ENCODE results near the gene SSBP3. TPM values are rescaled to one million over a fixed set of nuclear protein-coding genes. Genes with fewer than 3 reads are reported as not detected.

SSBP3 gene
- total and polyA plus RNA-seq, 2 experiments from 2014 or later: 6.2 to 19.9 TPM

DNA sequence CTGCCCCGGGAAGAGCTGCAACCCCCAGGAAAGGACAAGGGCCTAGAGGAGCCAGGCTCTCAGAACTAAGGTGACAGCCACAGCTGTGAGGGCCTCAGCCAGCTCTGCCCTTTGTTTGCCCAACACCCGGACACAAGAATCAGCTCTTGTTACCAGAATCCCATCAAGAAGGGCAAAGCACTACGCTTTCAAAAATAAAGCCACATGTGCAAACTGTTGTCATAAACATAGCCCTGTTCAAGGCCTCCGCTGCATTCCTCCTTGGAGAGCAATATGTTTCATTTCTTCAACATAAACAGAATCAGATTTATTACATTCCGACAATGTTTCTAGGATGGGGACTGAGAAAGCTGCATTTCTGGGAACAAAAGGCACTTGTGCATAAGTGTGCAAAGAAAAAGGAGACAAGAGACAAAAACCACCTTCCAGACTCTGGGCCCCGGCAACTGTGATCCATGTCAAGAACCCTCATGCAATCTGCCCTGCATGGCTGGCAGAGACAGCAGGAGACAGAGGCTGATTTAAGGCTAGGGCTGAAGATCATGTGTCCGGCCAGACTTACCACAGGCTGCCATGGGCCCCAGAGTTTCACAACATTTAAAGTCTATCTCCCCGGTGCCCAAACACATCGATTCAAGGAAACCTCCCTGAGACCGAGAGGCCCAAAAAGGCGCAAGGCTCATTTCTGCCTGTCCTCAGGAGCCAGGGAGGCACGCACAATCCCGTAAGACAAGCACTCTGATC, 71.0 kb downstream of the SSBP3 start:
- 3 to 6% methylated on average over 13 of the region's 13 CpGs for WGBS, 2 experiments (ENCODE audit: low coverage in 1 of 2, low lambda C conversion rate in 2 of 2, missing lambda C conversion rate in 2 of 2)
- peak overlapping the region; percentile 69 for H2AFZ ChIP-seq
- H3F3A ChIP-seq (ENCODE audit: insufficient read depth): peaks cover 29% of the 10 kb centered on the region
- no peaks in the 10 kb centered on the region for H3K9me3 ChIP-seq (ENCODE audit: low read depth)
- H3K79me2 ChIP-seq (ENCODE audit: insufficient read depth): peaks cover 77% of the 10 kb centered on the region
- H3K4me2 ChIP-seq (ENCODE audit: unreplicated experiment): peak overlapping the region; percentile 87
- H3K36me3 ChIP-seq (ENCODE audit: low read depth): no peaks in the 10 kb centered on the region
- H3K9ac ChIP-seq: peak overlapping the region; percentile 83
- no peaks in the 10 kb centered on the region for H3K9me2 ChIP-seq (ENCODE audit: insufficient read depth)
- no peaks in the 10 kb centered on the region for H4K20me1 ChIP-seq (ENCODE audit: insufficient read depth)
- H3K27ac ChIP-seq: peak overlapping the region; percentile 95
- H3K27me3 ChIP-seq (replicated peaks; ENCODE audit: insufficient read depth): no peaks in the 10 kb centered on the region
- in situ Hi-C loops (cut with MboI): no loop called here
- DNase-seq: peak; percentile 83
- peaks cover 37% of the 10 kb centered on the region for H3K4me1 ChIP-seq (ENCODE audit: insufficient read depth)
- H3K4me3 ChIP-seq: peak overlapping the region; percentile 67
- TF ChIP-seq EZH2phosphoT487 (IDR thresholded peaks at IDR 0.05; ENCODE audit: insufficient read depth, low read depth) (no peak), EZH2 (IDR thresholded peaks at IDR 0.05; ENCODE audit: insufficient read depth, poor library complexity, severe bottlenecking) (no peak)

DNA sequence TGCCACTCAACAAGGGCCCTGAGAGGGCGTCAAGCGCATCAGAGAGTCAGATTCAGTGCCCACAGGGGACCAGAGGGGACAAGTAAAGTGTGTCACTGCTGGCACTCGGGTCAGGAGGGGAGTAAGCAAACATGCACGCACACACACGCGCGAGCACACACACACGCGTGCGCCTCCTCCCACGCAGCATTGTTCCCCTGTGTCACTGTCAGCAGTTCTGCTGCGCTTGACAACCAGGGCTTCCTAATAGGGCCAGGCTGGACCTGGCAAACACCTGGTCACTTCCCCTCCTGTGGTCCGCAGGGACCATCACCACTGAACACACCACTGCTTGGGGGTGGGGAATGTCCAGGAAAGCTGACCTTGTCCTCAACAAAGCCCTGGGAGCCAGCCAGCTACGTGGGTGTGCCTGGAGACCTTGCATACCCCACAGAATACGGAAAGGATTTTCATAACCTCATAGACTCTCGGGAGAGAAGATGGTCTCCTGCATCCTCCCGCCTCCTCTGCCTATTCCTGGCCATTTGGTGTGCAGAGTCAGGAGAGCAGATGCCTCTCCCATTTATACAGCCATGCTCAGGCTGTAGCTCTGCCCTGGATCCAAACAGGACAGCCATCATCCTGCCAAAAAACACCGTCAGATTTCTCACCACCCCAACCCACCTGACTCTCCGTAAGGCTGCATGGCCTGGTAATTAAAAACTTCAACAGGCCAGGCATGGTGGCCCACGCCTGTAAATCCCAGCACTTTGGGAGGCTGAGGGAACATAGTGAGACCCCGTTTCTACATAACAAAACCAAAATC, 73.2 kb downstream of the SSBP3 start:
- no peaks in the 10 kb centered on the region for H3K9me2 ChIP-seq (ENCODE audit: insufficient read depth)

DNA sequence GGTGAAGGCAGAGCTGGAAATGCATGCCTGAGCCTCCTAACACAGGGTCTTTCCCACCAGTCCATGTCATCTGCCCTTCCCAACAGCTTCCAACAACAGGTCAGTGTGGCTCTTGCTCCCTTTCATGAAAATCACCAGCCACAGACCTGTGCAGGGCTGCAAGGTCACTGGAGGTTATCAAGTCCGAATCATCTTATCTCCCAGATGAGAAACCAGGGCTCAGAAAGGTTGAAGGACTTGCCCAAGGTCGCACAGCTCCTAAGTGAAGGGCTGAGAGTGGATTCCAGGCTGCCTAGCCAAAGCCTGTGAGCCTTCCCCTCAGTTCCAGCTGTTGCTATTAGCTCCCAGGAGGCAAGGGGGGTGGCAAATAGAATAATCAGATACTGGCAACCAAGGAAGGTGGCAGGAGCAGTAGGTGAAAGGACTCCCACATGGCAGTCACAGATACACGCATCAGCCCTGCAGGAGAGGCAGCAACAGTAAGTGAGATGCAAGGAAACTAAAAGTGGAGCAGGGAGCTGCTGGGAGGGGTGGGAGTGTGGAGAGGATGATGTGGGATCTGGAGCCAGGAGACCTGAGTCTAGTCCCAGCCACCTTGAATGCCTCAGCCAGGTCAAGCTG, 74.2 kb downstream of the SSBP3 start:
- DNase-seq: no peak
- no peak for TF ChIP-seq EZH2 (IDR thresholded peaks at IDR 0.05; ENCODE audit: insufficient read depth, poor library complexity, severe bottlenecking)
- no peak for TF ChIP-seq EZH2phosphoT487 (IDR thresholded peaks at IDR 0.05; ENCODE audit: insufficient read depth, low read depth)
- H3K9me2 ChIP-seq (ENCODE audit: insufficient read depth): no peaks in the 10 kb centered on the region
- H3K9ac ChIP-seq: no peak overlapping the region
- H2AFZ ChIP-seq: no peak overlapping the region
- H3F3A ChIP-seq (ENCODE audit: insufficient read depth): peaks cover 29% of the 10 kb centered on the region
- no peaks in the 10 kb centered on the region for H3K27me3 ChIP-seq (replicated peaks; ENCODE audit: insufficient read depth)
- H3K4me3 ChIP-seq: no peak overlapping the region
- in situ Hi-C loops (cut with MboI): no loop called here
- WGBS, 2 experiments (ENCODE audit: low coverage in 1 of 2, low lambda C conversion rate in 2 of 2, missing lambda C conversion rate in 2 of 2): 83 to 84% methylated on average over 3 of the region's 3 CpGs
- no peaks in the 10 kb centered on the region for H3K36me3 ChIP-seq (ENCODE audit: low read depth)
- peaks cover 48% of the 10 kb centered on the region for H3K4me1 ChIP-seq (ENCODE audit: insufficient read depth)
- no peaks in the 10 kb centered on the region for H3K9me3 ChIP-seq (ENCODE audit: low read depth)
- no peaks in the 10 kb centered on the region for H4K20me1 ChIP-seq (ENCODE audit: insufficient read depth)
- H3K79me2 ChIP-seq (ENCODE audit: insufficient read depth): peaks cover 78% of the 10 kb centered on the region
- H3K4me2 ChIP-seq (ENCODE audit: unreplicated experiment): no peak overlapping the region
- no peak overlapping the region for H3K27ac ChIP-seq

More for the DNA sequence above, 73.2 kb downstream of the SSBP3 start:
- Histone ChIP-seq H3K27ac (no peak overlapping the region), H3K4me3 (no peak overlapping the region), H4K20me1 (ENCODE audit: insufficient read depth) (no peaks in the 10 kb centered on the region), H3K4me2 (ENCODE audit: unreplicated experiment) (no peak overlapping the region), H3K27me3 (replicated peaks; ENCODE audit: insufficient read depth) (no peaks in the 10 kb centered on the region), H3K79me2 (ENCODE audit: insufficient read depth) (peaks cover 77% of the 10 kb centered on the region), H3K4me1 (ENCODE audit: insufficient read depth) (peaks cover 37% of the 10 kb centered on the region), H2AFZ (no peak overlapping the region), H3F3A (ENCODE audit: insufficient read depth) (peaks cover 29% of the 10 kb centered on the region), H3K36me3 (ENCODE audit: low read depth) (no peaks in the 10 kb centered on the region), H3K9me3 (ENCODE audit: low read depth) (no peaks in the 10 kb centered on the region), H3K9ac (no peak overlapping the region)
- WGBS, 2 experiments (ENCODE audit: low coverage in 1 of 2, low lambda C conversion rate in 2 of 2, missing lambda C conversion rate in 2 of 2): 91 to 93% methylated on average over 21 of the region's 21 CpGs
- no peak for TF ChIP-seq EZH2 (IDR thresholded peaks at IDR 0.05; ENCODE audit: insufficient read depth, poor library complexity, severe bottlenecking)
- no peak for TF ChIP-seq EZH2phosphoT487 (IDR thresholded peaks at IDR 0.05; ENCODE audit: insufficient read depth, low read depth)
- no peak for DNase-seq
- in situ Hi-C loops (cut with MboI): no loop called here

DNA sequence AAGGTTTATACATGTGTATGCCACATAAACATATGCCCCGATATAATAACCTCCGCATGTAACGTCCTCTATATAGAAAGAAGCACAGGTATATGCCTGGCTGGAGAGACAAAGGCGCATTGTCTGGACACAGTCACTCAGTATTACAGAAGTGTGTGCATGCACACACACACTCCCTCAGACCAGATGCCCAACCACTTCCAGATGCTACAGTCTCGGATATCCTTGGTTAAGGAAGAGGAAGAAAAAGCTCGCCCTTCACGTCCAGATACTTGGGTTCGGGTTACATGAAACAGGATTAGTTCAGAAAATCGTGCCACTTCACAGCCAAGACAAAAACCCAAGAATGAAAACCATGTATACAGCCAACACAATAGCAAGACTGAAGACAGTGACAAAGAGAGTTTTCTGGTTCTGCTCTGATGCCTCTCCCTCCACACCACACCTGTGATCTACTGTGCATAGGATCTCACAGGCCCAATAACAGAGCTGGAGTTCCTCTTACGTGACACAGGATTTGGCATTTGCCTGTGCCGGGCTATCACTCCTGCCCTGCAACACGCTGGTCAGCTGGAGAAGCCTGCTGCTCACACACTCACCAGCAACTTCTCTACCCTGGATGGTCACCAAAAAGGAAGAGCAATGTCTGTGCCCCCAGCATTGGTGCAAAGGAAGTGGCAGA, 75.0 kb downstream of the SSBP3 start:
- H3K4me2 ChIP-seq (ENCODE audit: unreplicated experiment): no peak overlapping the region
- peaks cover 78% of the 10 kb centered on the region for H3K79me2 ChIP-seq (ENCODE audit: insufficient read depth)
- H2AFZ ChIP-seq: no peak overlapping the region
- WGBS, 2 experiments (ENCODE audit: low coverage in 1 of 2, low lambda C conversion rate in 2 of 2, missing lambda C conversion rate in 2 of 2): 41 to 47% methylated on average over 12 of the region's 12 CpGs
- no peaks in the 10 kb centered on the region for H3K9me2 ChIP-seq (ENCODE audit: insufficient read depth)
- no peaks in the 10 kb centered on the region for H3K27me3 ChIP-seq (replicated peaks; ENCODE audit: insufficient read depth)
- peak; percentile 46 for DNase-seq
- no peak overlapping the region for H3K9ac ChIP-seq
- TF ChIP-seq EZH2 (IDR thresholded peaks at IDR 0.05; ENCODE audit: insufficient read depth, poor library complexity, severe bottlenecking) (no peak), EZH2phosphoT487 (IDR thresholded peaks at IDR 0.05; ENCODE audit: insufficient read depth, low read depth) (no peak)
- H3K4me3 ChIP-seq: no peak overlapping the region
- no peaks in the 10 kb centered on the region for H3K36me3 ChIP-seq (ENCODE audit: low read depth)
- no peaks in the 10 kb centered on the region for H4K20me1 ChIP-seq (ENCODE audit: insufficient read depth)
- peaks cover 50% of the 10 kb centered on the region for H3K4me1 ChIP-seq (ENCODE audit: insufficient read depth)
- no peaks in the 10 kb centered on the region for H3K9me3 ChIP-seq (ENCODE audit: low read depth)
- H3F3A ChIP-seq (ENCODE audit: insufficient read depth): peaks cover 25% of the 10 kb centered on the region
- no peak overlapping the region for H3K27ac ChIP-seq
- in situ Hi-C loops (cut with MboI): no loop called here
